Measurements from ENCODE around the gene EFHC1. TPM values are rescaled to one million over a fixed set of nuclear protein-coding genes. Genes with fewer than 3 reads are reported as not detected.
A peak's percentile ranks its signal among the peaks of the same experiment; 100 is the strongest.

The EFHC1 gene
- total and polyA plus RNA-seq, 2 of the 13 experiments (the other 11 are each of a cell fraction or from before 2014, with no cell fraction given) = 23.4 to 29.5 TPM

DNA sequence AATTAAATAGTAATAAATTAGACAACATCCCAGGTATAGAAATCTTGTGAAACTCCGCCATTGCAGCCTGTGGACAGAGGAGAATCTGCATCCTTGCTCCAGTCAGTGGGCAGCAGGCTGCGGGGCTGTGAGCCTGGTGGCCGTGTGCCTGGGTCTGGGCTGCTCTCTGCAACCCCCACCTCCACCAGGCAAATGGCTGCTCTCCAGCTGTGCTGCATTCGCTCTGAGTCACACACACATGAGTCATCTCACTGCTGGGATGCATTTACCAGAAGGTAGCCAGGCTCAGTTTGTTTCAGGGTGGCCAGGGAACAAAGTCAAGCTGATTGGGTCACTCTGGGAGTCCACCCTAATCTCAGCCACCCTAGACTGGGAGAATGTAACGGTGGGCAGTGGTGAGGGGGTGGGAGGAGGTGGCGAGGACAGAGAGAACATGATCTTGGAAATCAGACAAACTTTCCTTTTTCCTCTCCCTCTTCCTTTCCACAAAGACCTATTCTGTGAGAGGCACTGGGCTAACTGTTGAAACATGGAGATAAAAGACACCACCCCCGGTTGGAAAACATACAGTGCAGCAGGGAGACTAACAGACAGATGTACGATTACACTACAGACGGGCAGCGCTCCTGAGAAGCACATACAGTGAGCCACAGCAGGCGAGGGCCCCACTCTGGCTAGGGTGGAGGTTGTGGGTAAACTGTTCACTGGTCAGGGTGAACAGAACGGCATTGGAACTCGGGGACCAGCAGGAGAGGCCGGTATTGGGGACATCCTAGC lies 97.5 kb downstream of the EFHC1 start (continued):
- TF ChIP-seq, protein P1, sequence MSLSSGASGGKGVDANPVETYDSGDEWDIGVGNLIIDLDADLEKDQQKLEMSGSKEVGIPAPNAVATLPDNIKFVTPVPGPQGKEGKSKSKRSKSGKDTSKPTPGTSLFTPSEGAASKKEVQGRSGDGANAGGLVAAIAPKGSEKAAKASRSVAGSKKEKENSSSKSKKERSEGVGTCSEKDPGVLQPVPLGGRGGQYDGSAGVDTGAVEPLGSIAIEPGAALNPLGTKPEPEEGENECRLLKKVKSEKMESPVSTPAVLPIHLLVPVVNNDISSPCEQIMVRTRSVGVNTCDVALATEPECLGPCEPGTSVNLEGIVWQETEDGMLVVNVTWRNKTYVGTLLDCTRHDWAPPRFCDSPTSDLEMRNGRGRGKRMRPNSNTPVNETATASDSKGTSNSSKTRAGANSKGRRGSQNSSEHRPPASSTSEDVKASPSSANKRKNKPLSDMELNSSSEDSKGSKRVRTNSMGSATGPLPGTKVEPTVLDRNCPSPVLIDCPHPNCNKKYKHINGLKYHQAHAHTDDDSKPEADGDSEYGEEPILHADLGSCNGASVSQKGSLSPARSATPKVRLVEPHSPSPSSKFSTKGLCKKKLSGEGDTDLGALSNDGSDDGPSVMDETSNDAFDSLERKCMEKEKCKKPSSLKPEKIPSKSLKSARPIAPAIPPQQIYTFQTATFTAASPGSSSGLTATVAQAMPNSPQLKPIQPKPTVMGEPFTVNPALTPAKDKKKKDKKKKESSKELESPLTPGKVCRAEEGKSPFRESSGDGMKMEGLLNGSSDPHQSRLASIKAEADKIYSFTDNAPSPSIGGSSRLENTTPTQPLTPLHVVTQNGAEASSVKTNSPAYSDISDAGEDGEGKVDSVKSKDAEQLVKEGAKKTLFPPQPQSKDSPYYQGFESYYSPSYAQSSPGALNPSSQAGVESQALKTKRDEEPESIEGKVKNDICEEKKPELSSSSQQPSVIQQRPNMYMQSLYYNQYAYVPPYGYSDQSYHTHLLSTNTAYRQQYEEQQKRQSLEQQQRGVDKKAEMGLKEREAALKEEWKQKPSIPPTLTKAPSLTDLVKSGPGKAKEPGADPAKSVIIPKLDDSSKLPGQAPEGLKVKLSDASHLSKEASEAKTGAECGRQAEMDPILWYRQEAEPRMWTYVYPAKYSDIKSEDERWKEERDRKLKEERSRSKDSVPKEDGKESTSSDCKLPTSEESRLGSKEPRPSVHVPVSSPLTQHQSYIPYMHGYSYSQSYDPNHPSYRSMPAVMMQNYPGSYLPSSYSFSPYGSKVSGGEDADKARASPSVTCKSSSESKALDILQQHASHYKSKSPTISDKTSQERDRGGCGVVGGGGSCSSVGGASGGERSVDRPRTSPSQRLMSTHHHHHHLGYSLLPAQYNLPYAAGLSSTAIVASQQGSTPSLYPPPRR (CRISPR knock-in tag; IDR thresholded peaks at IDR 0.05; ENCODE audit: borderline replicate concordance) = no peak
- peak; percentile 60; the same call in 1 of the 2 replicates for TF ChIP-seq GFI1 (CRISPR knock-in tag; IDR thresholded peaks at IDR 0.05; ENCODE audit: borderline replicate concordance)
- no peak for TF ChIP-seq MAFG (CRISPR knock-in tag; IDR thresholded peaks at IDR 0.05)
- no peak for TF ChIP-seq KLF15 (CRISPR knock-in tag; IDR thresholded peaks at IDR 0.05; ENCODE audit: borderline replicate concordance)
- TF ChIP-seq ZNF335 (CRISPR knock-in tag; IDR thresholded peaks at IDR 0.05) = no peak
- TF ChIP-seq, protein P2, sequence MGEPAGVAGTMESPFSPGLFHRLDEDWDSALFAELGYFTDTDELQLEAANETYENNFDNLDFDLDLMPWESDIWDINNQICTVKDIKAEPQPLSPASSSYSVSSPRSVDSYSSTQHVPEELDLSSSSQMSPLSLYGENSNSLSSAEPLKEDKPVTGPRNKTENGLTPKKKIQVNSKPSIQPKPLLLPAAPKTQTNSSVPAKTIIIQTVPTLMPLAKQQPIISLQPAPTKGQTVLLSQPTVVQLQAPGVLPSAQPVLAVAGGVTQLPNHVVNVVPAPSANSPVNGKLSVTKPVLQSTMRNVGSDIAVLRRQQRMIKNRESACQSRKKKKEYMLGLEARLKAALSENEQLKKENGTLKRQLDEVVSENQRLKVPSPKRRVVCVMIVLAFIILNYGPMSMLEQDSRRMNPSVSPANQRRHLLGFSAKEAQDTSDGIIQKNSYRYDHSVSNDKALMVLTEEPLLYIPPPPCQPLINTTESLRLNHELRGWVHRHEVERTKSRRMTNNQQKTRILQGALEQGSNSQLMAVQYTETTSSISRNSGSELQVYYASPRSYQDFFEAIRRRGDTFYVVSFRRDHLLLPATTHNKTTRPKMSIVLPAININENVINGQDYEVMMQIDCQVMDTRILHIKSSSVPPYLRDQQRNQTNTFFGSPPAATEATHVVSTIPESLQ (CRISPR knock-in tag; conservative IDR thresholded peaks at IDR 0.05) = no peak
- TF ChIP-seq, protein P3, sequence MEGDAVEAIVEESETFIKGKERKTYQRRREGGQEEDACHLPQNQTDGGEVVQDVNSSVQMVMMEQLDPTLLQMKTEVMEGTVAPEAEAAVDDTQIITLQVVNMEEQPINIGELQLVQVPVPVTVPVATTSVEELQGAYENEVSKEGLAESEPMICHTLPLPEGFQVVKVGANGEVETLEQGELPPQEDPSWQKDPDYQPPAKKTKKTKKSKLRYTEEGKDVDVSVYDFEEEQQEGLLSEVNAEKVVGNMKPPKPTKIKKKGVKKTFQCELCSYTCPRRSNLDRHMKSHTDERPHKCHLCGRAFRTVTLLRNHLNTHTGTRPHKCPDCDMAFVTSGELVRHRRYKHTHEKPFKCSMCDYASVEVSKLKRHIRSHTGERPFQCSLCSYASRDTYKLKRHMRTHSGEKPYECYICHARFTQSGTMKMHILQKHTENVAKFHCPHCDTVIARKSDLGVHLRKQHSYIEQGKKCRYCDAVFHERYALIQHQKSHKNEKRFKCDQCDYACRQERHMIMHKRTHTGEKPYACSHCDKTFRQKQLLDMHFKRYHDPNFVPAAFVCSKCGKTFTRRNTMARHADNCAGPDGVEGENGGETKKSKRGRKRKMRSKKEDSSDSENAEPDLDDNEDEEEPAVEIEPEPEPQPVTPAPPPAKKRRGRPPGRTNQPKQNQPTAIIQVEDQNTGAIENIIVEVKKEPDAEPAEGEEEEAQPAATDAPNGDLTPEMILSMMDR (CRISPR knock-in tag; IDR thresholded peaks at IDR 0.05) = peak; percentile 26; the same call in 1 of the 2 replicates
- no peak for TF ChIP-seq ZNF414 (CRISPR knock-in tag; IDR thresholded peaks at IDR 0.05)
- TF ChIP-seq, protein P4, sequence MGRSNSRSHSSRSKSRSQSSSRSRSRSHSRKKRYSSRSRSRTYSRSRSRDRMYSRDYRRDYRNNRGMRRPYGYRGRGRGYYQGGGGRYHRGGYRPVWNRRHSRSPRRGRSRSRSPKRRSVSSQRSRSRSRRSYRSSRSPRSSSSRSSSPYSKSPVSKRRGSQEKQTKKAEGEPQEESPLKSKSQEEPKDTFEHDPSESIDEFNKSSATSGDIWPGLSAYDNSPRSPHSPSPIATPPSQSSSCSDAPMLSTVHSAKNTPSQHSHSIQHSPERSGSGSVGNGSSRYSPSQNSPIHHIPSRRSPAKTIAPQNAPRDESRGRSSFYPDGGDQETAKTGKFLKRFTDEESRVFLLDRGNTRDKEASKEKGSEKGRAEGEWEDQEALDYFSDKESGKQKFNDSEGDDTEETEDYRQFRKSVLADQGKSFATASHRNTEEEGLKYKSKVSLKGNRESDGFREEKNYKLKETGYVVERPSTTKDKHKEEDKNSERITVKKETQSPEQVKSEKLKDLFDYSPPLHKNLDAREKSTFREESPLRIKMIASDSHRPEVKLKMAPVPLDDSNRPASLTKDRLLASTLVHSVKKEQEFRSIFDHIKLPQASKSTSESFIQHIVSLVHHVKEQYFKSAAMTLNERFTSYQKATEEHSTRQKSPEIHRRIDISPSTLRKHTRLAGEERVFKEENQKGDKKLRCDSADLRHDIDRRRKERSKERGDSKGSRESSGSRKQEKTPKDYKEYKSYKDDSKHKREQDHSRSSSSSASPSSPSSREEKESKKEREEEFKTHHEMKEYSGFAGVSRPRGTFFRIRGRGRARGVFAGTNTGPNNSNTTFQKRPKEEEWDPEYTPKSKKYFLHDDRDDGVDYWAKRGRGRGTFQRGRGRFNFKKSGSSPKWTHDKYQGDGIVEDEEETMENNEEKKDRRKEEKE (IDR thresholded peaks at IDR 0.05) = no peak
- no peak for TF ChIP-seq PLRG1 (conservative IDR thresholded peaks at IDR 0.05)
- no peak for TF ChIP-seq ZNF83 (CRISPR knock-in tag; IDR thresholded peaks at IDR 0.05; ENCODE audit: borderline replicate concordance)
- peak; percentile 56 for TF ChIP-seq RARA (CRISPR knock-in tag; IDR thresholded peaks at IDR 0.05)
- no peak for TF ChIP-seq ZNF446 (CRISPR knock-in tag; IDR thresholded peaks at IDR 0.05)
- TF ChIP-seq IRF1 (CRISPR knock-in tag; IDR thresholded peaks at IDR 0.05; ENCODE audit: low read depth) = no peak
